HG02610 (cell line): Measurements from ENCODE around the gene NR1H3.
"Not testable (repeated sequence)": the region's sequence is repeated elsewhere in the genome, so short reads cannot be mapped to it uniquely, and the experiment has no call there.

Experiments used
- ATAC-seq: cut with Tn5 transposase; IDR thresholded peaks from one replicate; pipeline ENCODE4 v1.9.1; 2021; ENCODE audit warnings: mild to moderate bottlenecking, moderate library complexity; ENCODE audit not compliant: unreplicated experiment

The NR1H3 gene

GRCh38 chr11:47302853-47303252 is 45.1 kb downstream of the NR1H3 start:
- no peak for ATAC-seq

GRCh38 chr11:47305734-47306483 is 48.1 kb downstream of the NR1H3 start:
- ATAC-seq = no peak

DNA sequence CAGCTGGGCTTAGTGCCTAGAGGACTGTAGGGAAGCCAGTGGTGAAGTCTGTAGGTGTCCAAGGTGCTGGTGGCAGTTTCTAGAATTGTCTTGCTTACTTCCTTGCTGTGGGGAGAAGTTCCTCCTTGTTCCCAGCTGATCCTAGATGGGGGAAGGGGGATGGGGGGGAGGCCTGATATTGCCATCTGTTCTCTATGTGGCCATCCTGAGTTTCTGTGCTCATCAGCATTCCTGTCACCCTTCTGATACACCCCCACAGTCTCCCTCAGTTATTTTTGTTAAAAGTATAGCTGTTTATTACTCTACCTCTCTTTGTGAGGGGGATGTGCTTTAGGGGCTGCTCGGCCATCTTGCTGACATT is 48.7 kb downstream of the NR1H3 start:
- ATAC-seq = no peak

GRCh38 chr11:47308050-47308823 is 50.4 kb downstream of the NR1H3 start:
- ATAC-seq = no peak

DNA sequence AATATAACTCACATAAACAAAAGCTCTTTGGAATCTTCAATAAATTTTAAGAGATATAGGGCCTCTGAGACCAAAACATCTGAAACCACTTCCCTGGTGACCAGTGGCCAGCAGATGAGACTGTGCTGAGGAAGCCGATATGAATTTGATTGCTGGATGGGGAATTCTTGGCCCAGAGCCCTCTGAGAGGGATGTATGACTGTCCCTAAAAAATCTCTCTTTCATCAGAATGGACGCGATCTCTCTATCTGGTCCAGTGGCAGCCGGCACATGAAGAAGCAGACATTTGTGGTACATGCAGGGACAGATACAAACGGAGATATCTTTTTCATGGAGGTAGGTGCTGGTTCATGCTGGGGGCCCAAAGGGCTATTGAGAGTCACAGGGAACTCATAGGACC is 57.2 kb downstream of the NR1H3 start:
- ATAC-seq = no peak

DNA sequence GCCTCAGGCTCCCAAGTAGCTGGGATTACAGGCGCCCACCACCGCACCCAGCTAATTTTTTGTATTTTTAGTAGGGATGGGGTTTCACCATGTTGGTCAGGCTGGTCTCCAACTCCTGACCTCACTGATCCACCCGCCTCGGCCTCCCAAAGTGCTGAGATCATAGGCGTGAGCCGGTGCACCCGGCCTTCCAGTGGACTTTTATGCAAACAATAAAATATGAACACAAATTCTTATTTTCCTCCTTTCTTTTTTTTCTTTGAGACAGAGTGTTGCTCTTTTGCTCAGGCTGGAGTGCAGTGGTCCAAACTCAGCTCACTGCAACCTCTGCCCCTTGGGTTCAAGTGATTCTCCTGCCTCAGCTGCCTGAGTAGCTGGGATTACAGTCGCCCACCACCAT is 58.7 kb downstream of the NR1H3 start:
- not testable (repeated sequence) for ATAC-seq

- ATAC-seq = no peak
Measured at GRCh38 chr11:47317064-47317828, 59.5 kb downstream of the NR1H3 start.

DNA sequence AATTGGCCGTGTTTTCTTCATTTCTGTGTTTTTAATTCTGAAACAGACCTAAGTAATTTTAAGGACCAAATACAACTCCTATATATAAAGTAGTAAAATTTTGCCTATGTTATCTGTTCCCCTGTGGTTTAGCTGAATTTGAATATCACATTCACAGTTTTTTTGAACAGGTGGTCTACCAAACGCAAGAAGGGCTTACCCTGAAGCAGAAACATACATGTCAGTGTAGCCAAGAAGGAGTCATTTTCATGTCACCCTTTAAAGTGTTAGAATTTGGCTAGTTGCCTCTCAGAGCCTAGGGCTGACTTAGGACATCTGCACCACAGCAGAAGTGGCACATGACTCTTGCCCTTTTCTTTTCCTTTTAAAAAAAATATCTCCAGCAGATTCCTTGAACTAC is 60.4 kb downstream of the NR1H3 start:
- ATAC-seq = no peak
